ENCODE measurements around the gene PIEZO1.

DNA sequence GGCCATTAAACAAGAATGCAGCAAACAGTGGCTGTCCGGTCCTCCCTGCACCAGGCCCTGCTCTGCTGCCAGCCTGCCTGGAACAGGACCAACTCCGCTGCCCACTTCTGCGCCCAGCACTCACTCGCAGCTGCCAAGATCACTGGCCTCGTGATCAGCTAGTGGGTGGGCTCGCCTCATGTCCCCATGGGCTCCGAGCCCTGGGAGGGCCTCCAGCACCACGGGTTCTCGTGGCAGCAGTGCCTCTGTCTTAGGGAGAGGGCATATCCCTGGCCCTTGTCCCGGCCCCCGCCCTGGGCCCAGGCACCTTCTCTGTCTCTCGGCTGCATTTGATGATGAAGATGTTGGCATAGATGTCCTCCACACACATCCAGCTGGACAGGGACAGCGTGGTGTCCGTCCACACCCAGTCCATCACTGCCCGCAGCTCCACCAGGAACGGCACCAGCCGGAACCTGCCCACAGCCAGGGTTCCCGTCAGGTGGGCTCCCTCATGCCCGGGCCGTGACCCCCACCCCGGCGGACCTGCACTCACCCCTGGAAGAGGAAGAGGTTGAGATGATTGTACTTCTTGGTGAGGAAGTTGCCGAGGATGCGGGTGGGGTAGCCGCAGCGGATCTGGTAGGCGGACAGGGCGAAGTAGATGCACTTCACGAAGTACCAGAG lies 65.6 kb downstream of the PIEZO1 start:
- TF ChIP-seq EZH2 (IDR thresholded peaks at IDR 0.05) = no peak
- no peak for TF ChIP-seq POLR2AphosphoS5 (IDR thresholded peaks at IDR 0.05; ENCODE audit: borderline replicate concordance, low read depth, low read length)
- TF ChIP-seq FOXP2 (optimal IDR thresholded peaks at IDR 0.05; ENCODE audit: control extremely low read depth, extremely low read length, insufficient read depth) = no peak

Data from SK-N-MC (cell line).